ENCODE measurements around the gene RBL1.
"Not testable (repeated sequence)": the region's sequence is repeated elsewhere in the genome, so short reads cannot be mapped to it uniquely, and the experiment has no call there.

Gene RBL1

GRCh38 chr20:37072293-37073196, 23.3 kb downstream of the RBL1 start:
- DNase-seq, result peak in 1 of 5 donors; percentile 29

DNA sequence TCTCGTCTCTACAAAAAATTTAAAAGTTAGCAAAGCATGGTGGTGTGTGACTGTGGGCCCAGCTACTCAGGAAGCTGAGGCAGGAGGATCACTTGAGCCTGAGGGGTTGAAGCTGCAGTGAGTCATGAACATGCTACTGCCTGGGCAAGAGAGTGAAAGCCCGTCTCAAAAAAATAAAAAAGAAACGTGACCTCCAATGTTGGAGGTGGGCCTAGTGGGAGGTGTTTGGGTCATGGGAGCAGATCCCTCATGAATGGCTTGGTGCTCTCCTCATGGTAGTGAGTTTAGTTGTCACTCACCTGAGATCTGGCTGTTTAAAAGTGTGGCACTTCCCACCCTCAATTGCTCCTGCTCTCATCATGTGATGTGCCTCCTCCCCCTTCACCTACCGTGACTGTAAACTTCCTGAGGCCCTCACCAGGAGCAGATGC, 24.3 kb downstream of the RBL1 start:
- DNase-seq, result peak in 2 of 5 donors; percentile 12 to 58

GRCh38 chr20:37069563-37069962, 26.2 kb downstream of the RBL1 start:
- not testable (repeated sequence) for DNase-seq

DNA sequence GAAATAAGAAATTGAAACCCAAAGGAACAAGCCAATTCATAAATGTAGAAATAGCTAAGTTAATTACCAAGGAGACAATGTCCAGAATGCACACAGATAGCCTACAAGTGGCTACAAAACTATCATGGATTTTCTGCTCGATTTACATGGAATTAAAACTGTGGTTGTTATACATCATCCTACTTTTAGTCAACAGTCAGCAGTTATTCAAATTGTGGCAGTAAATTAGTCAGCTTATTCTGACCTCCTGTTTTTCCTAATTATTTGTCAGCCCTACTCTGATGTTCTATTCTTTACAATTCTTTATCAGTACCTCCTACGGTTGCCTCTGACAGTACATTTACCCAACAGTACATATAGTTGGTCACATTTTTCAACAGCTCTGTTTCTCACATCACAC, 29.6 kb downstream of the RBL1 start:
- no peak for DNase-seq

DNA sequence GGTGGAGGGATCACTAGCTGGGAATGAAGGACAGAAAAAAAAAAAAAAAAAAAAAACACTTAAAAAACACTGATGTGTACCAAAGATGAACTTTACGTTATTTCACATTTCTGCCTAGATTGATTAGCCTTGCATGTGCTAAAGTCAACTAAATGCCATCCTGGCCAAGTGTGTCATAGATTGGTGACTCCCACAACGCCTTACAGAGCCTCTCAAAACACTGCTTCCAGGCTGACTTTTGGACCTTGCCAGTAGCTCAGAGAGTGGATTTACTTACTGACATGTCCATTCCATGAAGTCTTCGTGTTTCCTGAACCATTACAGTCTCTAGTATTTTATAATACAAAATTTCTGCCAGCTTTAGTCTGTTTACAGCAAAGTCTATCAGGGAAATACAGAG, 40.5 kb downstream of the RBL1 start:
- DNase-seq, result no peak

DNA sequence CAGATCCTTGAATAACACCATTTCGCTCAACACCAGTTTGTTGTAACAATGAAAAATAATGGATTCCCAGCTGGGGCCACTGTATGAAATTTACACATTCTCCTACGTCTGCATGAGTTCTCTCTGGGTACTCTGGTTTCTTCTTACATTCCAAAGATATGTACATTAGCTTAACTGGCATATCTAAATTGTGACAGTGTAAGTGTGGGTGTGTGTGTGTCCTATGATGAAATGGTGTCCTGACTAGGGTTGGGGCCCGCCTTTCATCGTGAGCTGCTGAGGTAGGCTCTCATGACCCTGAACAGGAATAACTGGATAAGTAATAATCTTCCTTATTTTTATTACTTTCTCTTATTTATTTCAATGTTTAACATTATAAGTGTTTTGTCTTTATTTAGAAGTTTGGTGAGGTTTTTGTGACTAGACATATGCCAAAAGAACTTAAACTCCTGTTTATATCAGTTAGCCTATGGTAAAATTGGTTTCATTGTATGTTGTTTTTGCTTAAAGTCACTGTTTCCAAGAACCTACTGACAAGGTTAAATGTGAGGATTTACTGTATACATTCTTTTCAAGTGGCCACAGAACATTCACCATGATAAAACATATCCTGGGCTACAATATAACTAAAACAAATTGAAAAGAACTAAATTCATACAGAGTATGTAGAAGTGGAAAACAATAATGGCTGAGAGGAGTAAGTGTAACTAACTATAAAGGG, 42.4 kb downstream of the RBL1 start:
- no peak for DNase-seq

DNA sequence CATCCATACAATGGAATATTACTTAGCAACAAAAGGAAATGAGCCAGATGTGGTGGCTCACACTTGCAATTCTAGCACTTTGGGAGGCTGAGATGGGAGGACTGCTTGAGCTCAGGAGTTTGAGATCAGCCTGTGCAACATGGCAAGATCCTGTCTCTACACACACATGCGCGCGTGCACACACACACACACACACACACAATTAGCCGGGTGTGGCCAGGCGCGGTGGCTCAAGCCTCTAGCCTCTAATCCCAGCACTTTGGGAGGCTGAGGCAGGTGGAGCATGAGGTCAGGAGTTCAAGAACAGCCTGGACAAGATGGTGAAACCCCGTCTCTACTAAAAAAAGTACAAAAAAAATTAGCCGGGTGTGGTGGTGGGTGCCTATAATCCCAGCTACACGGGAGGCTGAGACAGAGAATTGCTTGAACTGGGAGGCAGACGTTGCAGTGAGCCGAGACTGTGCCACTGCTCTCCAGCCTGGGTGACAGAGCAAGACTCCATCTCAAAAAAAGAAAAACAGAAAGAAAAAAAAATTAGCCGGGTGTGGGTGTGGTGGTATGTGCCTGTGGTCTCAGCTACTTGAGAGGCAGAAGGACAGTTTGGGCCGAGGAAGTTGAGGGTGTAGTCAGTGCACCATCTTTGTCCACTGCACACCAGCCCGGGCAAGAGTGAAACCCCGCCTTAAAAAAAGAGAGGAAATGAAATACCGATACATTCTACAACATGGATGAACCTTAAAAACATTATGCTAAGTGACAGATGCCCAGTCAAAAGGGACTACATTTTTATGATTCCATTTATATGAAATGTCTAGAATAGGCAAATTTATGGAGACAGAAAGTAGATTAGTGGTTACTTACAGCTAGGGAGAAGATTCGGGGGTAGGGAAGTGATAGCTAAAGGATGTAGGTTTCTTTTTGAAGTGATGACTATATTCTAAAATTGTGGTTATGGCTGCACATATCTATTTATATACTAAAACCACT, 52.5 kb downstream of the RBL1 start:
- DNase-seq, result peak in 2 of 5 donors; percentile 12 to 74

GRCh38 chr20:37039366-37039765, 56.4 kb downstream of the RBL1 start:
- DNase-seq, result not testable (repeated sequence)

DNA sequence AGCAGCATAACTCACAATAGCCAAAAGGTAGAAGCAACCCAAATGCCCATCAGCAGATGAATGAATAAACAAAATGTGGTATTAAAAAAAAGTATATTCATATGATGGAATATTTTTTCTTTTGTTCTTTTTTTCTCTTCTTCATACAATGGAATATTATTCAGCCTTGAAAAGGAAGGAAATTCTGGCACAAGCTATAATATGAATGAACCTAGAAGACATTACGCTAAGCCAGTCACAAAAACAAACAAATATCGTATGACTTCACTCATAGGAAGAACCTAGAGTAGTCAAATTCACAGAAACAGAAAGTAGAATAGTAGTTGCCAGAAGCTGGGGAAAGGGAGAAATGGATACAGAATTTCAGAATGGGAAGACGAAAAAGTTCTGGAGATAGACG, 63.7 kb downstream of the RBL1 start:
- no peak for DNase-seq

DNA sequence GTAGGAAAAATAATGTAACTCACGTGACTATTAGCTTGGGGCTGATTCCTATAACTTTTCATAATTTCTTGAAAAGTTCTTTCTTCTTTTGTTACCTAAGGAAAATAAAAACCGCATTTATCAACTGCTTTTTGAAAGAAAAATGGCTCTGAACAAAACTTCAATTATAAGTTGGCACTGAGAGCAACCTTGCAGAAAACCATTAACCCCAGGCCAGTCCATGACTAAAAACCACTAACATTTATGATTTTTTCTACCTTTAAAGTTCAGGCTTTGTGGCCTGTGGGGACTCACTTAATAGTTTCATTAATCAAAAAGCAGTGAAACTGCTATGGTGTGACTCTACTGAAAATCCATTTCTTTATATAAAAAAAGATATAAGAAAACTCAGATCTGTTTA, 75.2 kb downstream of the RBL1 start:
- DNase-seq, result no peak

- DNase-seq, result not testable (repeated sequence)
These were observed 83.2 kb downstream of the RBL1 start for GRCh38 chr20:37012631-37013030.

GRCh38 chr20:37011858-37012257, 83.9 kb downstream of the RBL1 start:
- DNase-seq, result not testable (repeated sequence)

DNA sequence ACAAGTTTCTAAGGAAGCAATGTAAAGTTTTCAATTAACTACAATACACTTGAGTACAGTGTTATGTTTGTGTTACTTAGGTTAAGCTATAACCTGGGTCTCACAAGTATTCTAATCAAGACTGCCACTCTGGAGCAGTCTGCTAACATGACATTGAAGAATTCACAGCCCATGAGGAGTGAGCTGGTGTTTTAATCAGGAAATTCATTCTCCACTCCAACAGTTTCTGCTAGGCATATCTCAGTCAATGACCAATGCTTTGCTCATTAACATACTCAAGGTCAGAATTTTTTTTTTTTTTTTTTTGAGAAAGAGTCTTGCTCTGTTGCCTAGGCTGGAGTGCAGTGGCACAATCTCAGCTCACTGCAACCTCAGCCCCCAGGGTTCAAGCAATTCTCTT, 84.7 kb downstream of the RBL1 start:
- DNase-seq, result no peak

- DNase-seq, result peak in 1 of 5 donors; percentile 62
These were observed 87.7 kb downstream of the RBL1 start for GRCh38 chr20:37007898-37008649.

- peak in 1 of 5 donors; percentile 23 for DNase-seq
These were observed 90.5 kb downstream of the RBL1 start for GRCh38 chr20:37005062-37005942.

DNA sequence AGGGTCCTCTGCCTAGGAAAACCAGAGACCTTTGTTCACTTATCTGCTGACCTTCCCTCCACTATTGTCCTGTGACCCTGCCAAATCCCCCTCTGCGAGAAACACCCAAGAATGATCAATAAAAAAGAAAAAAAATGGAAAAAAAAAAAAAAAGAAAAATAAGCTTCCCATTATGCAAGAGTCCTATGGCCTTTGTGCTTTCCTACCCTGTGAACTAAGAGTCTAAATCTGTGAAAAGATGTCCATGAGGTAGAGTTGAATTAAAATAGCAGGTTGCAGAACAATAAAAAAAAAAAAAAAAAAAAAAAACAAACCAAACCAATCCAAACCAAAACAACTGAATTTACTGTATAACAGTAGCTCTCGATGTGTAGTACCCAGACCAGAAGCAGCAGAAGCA, 94.2 kb downstream of the RBL1 start:
- not testable (repeated sequence) for DNase-seq

- DNase-seq, result not testable (repeated sequence)
These were observed 95.6 kb downstream of the RBL1 start for GRCh38 chr20:37000171-37000570.

- no peak for DNase-seq
These were observed 97.1 kb downstream of the RBL1 start for GRCh38 chr20:36998652-36999051.

DNA sequence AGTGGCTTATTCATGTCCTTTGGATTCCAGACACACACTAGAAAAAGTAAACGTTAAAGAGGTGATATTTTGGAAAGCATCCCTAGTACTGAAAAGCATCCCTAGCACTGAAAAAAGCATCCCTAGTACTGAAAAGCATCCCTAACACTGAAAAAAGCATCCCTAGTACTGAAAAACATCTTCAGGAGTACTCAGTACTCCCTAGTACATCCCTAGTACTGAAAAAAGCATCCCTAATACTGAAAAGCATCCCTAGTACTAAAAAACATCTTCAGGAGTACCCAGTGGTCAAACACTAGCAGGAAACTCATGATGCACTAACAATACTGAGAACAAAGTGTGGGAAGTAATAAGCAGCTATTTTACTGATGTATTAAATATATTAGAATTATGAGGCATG, 98.7 kb downstream of the RBL1 start:
- DNase-seq, result no peak

DNA sequence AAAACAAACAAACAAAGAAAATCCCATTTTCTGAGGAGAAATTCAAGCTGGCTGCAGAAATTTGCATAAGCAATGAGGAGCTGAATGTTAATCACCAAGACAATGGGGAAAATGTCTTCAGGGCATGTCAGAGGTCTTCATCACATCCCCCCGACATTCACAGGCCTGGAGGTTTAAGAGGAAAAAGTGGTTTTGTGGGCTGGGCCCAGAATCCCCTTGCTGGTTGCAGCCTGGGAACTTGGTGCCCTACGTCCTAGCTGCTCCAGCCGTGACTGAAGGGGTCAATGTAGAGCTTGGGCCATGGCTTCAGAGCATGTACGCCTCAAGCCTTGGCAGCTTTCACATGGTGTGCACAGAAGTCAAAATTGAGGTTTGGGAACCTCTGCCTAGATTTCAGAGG, 101.6 kb downstream of the RBL1 start:
- DNase-seq, result not testable (repeated sequence)
